RKO (cell line): ENCODE measurements around the gene ATP8A2.
"Not testable (repeated sequence)": the region's sequence is repeated elsewhere in the genome, so short reads cannot be mapped to it uniquely, and the experiment has no call there.

Experiments
- DNase-seq: peaks from one replicate; pipeline ENCODE4 v3.0.0-alpha.2; 2016; ENCODE audit warnings: low spot score

ATP8A2 gene

DNA sequence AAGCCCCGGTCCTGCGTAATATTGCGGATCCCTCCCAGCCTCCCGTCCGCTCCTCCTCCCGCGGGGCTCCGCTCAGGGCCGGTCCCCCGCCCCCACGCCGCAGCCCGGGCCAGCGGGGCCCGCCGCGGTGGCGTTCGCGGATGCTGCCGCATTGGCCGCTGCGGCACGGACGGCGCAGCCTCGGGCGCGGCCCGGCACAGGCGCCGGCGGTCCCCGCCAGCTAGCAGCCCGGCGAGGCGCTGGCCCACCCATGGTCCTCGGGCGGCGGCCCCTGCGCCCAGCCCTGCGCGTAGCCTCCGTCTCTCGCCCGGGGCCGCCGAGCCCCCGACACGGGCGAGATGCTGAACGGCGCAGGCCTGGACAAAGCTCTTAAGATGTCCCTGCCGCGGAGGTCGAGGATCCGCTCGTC, at the start of gene ATP8A2:
TSS of gene ATP8A2 (plus strand) at position 100 of the 409 bp plus-strand sequence. CDS start at position 339, 239 bp downstream.
- no peak for DNase-seq

DNA sequence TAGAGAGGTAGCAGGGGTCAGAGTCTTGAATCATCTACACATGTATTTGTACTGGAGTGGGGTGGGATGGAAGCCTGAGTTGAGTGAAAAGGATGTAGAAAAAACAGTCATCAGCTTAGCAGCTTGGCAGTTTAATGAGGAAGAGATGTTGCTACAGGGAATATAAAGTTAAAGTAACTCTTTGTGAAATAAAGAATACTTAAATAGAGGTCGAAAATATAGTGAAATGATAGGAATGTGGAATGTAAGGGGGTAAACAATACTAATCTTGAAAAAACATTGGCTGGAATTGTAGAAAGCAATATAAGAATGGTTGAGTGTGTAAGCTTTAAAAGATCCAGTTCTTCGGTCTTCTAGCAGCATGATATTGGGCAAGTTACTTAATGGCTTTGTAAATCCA, 47.7 kb upstream of the ATP8A2 start:
- DNase-seq = no peak

DNA sequence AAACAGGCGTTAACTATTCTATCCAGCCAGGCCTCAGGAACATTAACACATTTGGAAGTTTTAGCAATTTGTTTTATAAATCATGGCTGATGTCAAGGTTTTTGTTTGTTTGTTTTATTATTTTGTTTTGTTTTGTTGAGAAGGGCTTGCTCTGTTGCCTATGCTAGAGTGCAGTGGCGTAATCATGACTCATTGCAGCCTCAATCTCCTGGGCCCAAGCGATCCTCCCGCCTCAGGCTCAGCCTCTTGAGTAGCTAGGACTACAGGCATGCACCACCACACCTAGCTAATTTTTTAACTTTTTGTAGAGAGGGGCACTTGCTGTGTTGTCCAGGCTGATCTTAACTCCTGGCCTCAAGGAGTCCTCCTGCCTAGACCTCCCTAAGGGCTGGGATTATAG, 42.1 kb upstream of the ATP8A2 start:
- peak; percentile 11 for DNase-seq

- DNase-seq = no peak
Observed at GRCh38 chr13:25330541-25330940, 41.2 kb upstream of the ATP8A2 start.

DNA sequence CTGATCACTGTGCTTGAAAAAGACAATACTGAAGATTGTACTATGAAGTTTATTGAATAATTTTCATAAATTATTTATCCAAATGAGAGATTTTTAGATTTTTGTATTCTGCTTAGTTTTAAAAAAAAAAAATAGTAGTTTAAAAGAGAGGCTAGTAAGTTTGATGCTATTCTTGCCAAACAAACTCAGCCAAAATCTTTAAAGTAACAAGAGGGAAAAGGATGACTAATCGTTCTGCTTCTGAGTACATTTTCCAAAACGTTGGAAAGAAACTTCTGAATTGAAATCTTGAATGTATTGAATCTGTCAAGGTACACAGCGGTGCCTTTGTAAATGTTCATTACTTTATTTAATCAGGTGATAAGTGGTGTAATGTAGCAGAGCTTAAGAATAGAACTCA, 35.9 kb upstream of the ATP8A2 start:
- DNase-seq = no peak

GRCh38 chr13:25345576-25345975, 26.2 kb upstream of the ATP8A2 start:
- no peak for DNase-seq

DNA sequence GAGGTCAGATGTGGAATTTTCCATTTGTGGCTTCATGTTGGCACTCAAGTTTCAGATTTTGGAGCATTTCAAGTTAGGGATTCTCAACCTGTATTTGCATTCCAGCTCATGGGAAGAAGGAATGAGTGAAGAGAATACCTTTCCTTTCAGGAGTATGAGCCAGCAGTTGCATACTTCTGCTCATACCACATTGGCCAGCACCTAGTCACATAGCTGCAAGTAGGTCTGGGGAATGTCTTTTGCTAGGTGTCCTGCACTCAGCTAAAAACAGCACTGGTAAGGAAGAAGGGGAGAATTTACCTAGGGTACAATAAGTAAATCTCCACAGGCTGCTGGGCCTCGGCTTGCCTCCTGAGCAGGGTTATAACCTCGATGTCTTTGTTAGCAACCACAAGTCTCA, 24.6 kb upstream of the ATP8A2 start:
- no peak for DNase-seq

DNA sequence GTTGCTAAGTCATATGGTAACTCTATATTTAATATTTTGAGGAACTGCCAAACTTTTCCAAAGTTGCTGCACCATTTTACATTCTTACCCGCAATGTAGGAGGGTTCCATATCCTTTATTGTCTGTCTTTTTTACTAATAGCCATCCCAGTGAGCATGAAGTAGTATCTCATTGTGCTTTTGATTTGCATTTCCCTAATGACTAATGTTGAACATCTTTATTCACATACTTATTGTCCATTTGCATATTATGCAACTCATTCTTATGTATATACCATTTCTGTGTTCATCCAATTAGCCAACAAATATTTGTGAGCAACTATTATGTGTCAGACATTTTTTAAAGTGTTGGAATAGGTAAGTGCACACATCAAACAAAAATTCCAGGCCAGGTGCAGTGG, 20.4 kb upstream of the ATP8A2 start:
- no peak for DNase-seq

DNA sequence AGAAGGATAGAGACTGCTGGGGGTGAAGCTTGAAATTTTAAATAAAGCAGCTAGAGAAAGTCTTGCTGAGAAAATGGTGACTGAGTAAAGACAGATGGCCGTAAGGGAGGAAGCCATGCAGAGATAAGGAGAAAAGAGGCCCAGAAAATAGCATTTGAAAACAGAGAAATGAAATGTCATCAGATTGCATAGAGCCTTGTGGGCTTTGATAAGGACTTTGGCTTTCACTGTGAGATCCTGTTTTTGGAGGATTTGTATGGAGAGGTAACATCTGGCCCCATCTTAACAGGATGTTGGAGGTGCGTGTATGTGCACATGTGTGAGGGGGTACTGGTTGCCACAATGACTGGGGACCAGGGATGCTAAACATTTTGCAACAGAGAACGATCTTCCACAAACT, 19.5 kb upstream of the ATP8A2 start:
- DNase-seq = no peak

- no peak for DNase-seq
Observed at GRCh38 chr13:25352806-25353205, 19.0 kb upstream of the ATP8A2 start.

DNA sequence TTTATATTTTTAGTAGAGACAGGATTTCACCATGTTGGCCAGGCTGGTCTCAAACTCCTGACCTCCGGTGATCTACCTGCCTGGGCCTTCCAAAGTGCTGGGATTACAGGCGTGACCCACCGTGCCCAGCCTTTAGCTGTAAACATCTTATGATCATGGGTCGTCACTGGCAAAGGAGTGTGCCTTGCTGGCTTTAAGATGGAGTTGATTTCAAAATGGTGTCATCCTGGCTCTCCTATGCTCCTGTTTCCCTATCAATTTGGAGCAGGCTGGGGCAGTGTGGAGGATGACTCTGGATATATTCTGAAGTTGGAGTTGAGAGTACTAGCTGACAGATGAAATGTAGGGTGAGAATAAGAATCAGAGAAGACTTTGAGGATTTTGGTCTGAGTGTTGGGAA, 18.4 kb upstream of the ATP8A2 start:
- DNase-seq = no peak

DNA sequence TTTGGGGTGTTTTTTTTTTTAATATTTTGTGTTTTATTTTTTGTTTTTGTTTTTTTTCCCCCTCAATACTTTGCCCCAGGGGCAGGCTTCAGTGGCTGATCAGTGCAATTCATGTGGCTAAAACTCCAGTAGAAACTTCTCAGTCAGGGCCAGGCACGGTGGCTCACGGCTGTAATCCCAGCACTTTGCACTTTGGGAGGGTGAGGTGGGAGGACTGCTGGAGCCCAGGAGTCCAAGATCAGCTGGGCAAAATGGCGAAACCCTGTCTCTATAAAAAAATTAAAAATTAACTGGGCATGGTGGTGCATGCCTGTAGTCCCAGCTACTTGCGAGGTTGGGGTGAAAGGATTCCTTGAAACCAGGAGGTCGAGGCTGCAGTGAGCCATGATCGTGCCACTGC, 17.4 kb upstream of the ATP8A2 start:
- no peak for DNase-seq

- DNase-seq = not testable (repeated sequence)
Observed at GRCh38 chr13:25360443-25360842, 11.3 kb upstream of the ATP8A2 start.

GRCh38 chr13:25365720-25366235, 6.0 kb upstream of the ATP8A2 start:
- DNase-seq = no peak

DNA sequence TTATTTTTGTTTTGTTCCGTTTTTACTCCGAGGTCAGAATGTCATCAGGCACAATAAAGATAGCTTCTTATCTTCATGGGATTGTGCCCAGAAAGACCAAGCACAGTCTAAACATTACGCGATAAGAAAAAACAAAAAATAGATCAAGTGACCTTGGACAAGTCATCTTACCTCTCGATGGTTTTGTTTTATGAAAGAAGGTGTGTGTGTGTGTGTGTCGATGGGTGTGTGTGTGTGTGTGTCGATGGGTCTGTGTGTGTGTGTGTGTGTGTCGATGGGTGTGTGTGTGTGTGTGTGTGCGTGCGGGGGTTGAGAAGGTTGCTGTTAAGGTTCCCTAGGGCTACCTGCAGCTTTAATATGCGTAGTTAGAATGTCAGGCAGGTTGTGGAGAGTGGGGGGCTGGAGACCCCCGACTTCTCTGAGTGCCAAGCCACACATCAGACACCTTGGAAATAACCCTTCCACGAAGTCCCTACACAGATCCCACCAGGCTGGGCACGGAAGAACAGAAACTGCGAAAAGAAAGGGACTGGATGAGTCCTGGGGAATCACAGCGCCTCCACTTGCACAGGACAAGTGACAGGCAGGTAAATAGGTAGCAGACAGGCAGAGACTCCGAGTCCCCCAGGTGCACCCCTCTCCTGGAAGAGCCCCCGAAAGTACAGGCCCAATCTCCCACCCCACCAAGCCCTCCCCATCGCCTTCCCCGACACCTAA, 458 bp upstream of the ATP8A2 start:
- DNase-seq = no peak

GRCh38 chr13:25372284-25373081, 709 bp downstream of the ATP8A2 start:
- DNase-seq = no peak

DNA sequence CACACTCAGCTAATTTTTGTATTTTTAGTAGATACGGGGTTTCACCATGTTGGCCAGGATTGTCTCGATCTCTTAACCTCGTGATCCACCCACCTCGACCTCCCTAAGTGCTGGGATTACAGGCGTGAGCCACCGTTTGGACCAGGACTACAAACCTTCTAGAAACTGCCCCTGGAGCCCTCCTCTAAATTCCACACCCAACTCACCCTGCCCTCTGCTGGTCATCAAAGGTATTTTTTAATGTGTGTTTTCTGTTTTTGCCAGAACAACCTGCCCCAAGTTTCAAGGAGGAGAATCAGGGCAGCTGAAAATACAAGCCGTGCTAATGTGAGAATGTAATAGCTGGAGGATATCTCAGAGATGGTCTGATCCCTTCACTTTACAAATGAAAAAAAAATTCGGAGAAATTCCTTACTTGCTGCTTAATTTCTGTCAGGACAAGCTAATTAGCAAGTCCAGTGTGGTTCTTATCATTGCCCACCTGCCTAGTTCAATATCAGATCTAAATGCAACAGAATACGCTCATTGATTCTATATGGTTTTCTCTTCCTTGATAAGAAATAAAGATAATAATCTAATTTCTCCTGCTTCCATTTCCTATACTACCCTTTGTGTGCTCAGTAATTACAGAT, 4.1 kb downstream of the ATP8A2 start:
- DNase-seq = peak; percentile 44

DNA sequence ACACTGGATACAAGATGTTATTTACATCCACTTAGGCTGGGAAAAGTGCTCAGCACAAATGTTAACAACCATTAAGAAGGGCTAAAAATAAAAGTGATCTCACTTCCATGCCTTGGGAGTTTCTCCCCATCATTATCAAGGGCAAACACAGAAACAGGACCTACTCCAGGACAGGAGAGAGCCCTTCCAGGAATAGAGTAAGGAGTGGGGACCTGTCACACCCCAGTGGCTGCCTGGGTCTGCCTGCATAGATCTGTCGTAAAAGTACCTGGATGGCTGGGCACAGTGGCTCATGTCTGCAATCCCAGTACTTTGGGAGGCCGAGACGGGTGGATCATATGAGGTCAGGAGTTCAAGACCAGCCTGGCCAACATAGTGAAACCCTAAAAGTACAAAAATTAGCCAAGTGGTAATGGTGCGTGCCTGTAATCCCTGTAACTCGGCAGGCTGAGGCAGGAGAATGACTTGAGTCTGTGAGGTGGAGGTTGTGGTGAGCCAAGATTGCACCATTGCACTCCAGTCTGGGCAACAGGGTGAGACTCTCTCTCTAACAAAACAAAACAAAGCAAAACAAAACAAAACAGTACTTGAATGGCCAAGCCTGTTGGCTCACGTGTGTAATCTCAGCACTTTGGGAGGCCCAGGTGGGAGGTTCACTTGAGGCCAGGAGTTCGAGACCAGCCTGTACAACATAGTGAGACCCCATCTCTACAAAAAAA, 5.6 kb downstream of the ATP8A2 start:
- no peak for DNase-seq

DNA sequence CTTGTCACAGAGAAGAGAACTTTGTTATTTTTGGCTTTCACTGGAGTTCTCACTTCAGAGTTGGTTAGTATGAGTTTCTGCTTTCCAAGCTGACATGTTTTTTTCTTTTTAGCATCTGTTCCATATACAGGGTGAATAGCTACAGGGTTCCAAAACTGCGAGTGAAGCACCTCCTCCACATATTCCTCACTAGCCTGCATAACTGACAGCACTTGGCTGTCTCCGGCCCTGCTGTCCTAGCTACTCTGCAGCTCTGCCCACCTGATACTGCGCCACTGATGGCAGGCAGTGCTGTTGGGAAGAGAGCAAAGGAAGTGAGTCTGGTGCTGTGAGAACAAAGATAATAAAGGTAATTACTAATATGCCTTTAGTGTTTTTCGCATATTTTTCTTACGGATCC, 6.8 kb downstream of the ATP8A2 start:
- no peak for DNase-seq

DNA sequence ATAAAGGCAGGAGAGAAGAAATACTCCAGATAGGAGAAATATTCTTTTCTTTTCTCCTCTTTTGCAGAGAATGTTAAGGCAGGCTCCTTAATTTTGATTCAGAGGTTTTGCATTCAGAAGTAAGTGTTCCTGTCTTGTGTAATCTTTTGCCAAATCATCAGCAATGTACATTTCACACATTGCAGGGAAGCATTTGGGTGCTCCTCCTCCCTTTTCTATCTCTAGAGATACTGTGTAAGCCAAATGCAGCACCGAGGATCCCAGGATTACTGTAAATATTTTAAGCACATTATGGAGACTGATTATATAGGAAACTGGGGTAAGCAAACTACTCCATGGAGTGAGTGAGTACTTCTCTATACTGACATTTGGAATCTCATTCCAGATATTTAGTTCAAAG, 7.2 kb downstream of the ATP8A2 start:
- no peak for DNase-seq

DNA sequence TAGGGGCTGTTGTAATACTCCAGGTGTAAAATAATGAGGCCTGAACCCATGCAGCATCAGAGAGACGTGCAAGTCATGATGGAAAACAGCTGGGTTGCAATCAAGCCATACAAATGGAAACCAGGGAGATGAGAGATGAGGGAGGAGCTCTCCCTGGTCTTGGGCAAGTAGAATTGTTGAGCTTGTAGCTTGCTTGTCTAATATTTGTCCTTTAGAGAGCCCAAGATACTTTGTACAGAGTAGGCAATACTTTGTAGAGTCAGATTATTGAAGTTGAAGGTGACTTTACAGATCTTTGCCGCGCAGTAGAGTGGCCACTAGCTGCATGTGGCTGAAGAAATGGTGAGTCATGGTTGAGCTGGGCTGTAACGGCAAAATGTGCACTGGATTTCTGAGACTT, 8.3 kb downstream of the ATP8A2 start:
- no peak for DNase-seq

DNA sequence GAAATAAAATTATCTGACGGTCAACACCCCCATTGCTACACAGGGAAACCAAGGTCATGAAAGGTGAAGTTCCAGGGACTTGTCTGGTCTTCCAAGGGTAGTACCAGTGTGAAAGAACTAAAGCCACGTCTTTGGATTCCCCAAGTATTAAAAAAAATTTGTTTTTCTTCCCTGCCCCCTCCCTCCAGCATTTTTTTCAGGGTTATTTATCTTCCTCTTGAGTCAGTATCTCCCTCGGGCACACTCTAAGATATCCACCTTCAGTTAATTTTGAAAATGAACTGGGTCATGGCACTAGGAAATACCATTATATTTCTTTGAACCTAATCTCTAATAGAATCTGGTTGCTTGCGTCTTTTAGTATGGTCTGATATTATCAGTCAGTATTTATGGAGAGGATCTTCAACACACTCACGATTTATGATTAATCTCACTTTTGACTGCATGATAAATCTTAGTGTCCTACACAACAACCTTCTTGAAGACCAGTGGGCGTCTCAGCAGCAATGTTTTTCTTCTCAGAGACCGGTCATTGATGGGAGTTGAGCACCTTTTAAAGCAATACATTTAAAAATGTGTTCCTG, 9.1 kb downstream of the ATP8A2 start:
- DNase-seq = no peak
